Ovary (tissue), 9 donors: ENCODE results near the gene LRRC32. TPM values are rescaled to one million over a fixed set of nuclear protein-coding genes. Genes with fewer than 3 reads are reported as not detected.

ENCODE experiments used
- DNase-seq, 5 donors: peaks; one replicate each; pipeline ENCODE4 v3.0.0-alpha.2; 2019 to 2020
- H3K27ac ChIP-seq, 2 donors: fragments of 200-600 bp; one replicate each; pipeline versions ENCODE4 v1.5.1 to v1.8.0; 2019 to 2022
- H3K27me3 ChIP-seq: fragments of 200-600 bp; one replicate; pipeline ENCODE4 v1.8.0; 2022
- H3K36me3 ChIP-seq: fragments of 200-600 bp; sonication (generic); one replicate; pipeline ENCODE4 v1.5.1; 2019
- H3K4me1 ChIP-seq: one replicate; pipeline ENCODE4 v1.8.1; 2013; ENCODE audit warnings: mild to moderate bottlenecking, moderate library complexity; ENCODE audit not compliant: insufficient read depth
- H3K4me3 ChIP-seq: fragments of 200-600 bp; sonication (generic); one replicate; pipeline ENCODE4 v1.5.1; 2017
- H3K9me3 ChIP-seq, 2 donors: fragments of 200-600 bp in 1 of 2; sonication (generic) in 1 of 2; one replicate each; pipeline versions ENCODE4 v1.5.1 to v1.8.1; 2013 to 2019; ENCODE audit warnings: mild to moderate bottlenecking in 1 of 2, moderate library complexity in 1 of 2
- EP300 ChIP-seq: sonication (generic); formaldehyde crosslinking; IDR thresholded peaks from one replicate; pipeline ENCODE4 v1.6.1; 2017; ENCODE audit warnings: antibody characterized with exemption
- POLR2A ChIP-seq: fragments of 450-650 bp; IDR thresholded peaks from one replicate; pipeline ENCODE4 v1.6.1; 2017; ENCODE audit warnings: antibody characterized with exemption, mild to moderate bottlenecking, moderate library complexity
- WGBS, 3 donors: extraction: QIAGEN DNeasy Blood & Tissue Kit in 1 of 3; methylation state at CpG; one replicate each; pipeline versions ENCODE4 v1.1.5 to v1.1.7; 2013 to 2017; 5-methylcytosine and 5-hydroxymethylcytosine counted together
- intact Hi-C, 4 donors: fragments of 100-400 bp; cut with DNase I; formaldehyde crosslinking; loops; one replicate each; pipeline versions ENCODE4 v1.11.0 to v1.15.1; 2022 to 2023
- polyA plus RNA-seq, 2 donors: library from polyadenylated mRNA; stranded (reverse); fragments of 200-250 nt in 1 of 2; fragments of 350-450 nt in 1 of 2; fragmentation: Illumina TruSeq in 1 of 2; extraction: RNeasy Lipid Tissue Mini Kit (QIAGEN cat#74804) in 1 of 2; gene quantifications; one replicate each; pipeline ENCODE4 v1.2.3, GENCODE V29; 2013 to 2014
- total RNA-seq, 7 donors: library from RNA; depleted of rRNA in 2 of 7; stranded (reverse); fragments of >200 nt in 2 of 7; fragmentation: NEBNext Ultra II Directional in 3 of 7; extraction: Animal tissue kit (Norgen Biotek cat#: 25700) in 3 of 7; gene quantifications; one replicate each; pipeline versions ENCODE4 v1.1.0 to v1.2.4, GENCODE V29; 2016 to 2023
- TF ChIP-seq, protein P1 (sequence below), 3 donors: fragments of 450-650 bp in 2 of 3; fragments of 200-600 bp in 1 of 3; IDR thresholded peaks; one replicate each; pipeline versions ENCODE4 v1.5.1 to v1.8.0; 2016 to 2022; ENCODE audit warnings: antibody characterized with exemption in 3 of 3, mild to moderate bottlenecking in 1 of 3
- donor health status: DM: no; HTN: no; CAD: no; lungs with moderate emphysema.
- donor health status: DM: no; HTN: no; CAD: no.
- donor health status: Bipolar disorder and iron deficiency.
- donor health status: DM: yes; HTN: yes; CAD: no.
- donor health status: DM: no; HTN: no; CAD: no.
- donor health status: DM: yes; HTN: yes; CAD: no.

Gene LRRC32
- total and polyA plus RNA-seq, 9 donors: 3.2 to 47.1 (median 29.5) TPM

GRCh38 chr11:76635991-76636738 is 34.4 kb downstream of the LRRC32 start:
- TF ChIP-seq, protein P1, sequence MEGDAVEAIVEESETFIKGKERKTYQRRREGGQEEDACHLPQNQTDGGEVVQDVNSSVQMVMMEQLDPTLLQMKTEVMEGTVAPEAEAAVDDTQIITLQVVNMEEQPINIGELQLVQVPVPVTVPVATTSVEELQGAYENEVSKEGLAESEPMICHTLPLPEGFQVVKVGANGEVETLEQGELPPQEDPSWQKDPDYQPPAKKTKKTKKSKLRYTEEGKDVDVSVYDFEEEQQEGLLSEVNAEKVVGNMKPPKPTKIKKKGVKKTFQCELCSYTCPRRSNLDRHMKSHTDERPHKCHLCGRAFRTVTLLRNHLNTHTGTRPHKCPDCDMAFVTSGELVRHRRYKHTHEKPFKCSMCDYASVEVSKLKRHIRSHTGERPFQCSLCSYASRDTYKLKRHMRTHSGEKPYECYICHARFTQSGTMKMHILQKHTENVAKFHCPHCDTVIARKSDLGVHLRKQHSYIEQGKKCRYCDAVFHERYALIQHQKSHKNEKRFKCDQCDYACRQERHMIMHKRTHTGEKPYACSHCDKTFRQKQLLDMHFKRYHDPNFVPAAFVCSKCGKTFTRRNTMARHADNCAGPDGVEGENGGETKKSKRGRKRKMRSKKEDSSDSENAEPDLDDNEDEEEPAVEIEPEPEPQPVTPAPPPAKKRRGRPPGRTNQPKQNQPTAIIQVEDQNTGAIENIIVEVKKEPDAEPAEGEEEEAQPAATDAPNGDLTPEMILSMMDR (IDR thresholded peaks at IDR 0.05): no peak
- TF ChIP-seq POLR2A (no peak), EP300 (no peak)
- no peak overlapping the region for H3K27ac ChIP-seq

DNA sequence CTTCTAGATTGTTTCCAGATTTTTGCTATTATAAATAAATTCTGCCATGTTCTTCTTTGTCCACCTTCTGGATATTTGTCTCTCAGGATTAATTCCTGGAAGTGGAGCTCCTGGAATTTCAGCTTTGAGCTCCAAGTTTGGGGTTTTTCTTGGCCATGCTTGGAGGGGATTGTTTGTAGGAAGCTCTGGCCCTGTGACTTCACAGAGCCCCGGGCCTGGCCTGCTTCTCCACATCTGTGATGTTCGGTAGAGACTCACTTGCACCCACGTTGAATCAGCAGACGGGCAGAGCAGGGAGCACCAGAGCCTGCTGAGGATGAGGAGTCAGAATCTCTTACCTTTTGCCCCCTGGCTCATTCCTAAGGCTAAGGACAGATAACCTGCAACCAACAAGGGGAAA is 35.7 kb downstream of the LRRC32 start:
- no peaks in the 10 kb centered on the region for H3K27me3 ChIP-seq
- peak in 1 of 5 donors; percentile 2 for DNase-seq
- no peaks in the 10 kb centered on the region for H3K36me3 ChIP-seq
- H3K9me3 ChIP-seq: no peaks in the 10 kb centered on the region
- 49 to 57% (median 53%) methylated on average over 4 of the region's 4 CpGs for WGBS, 3 donors
- no peak overlapping the region for H3K27ac ChIP-seq
- peaks cover 12% of the 10 kb centered on the region for H3K4me1 ChIP-seq
- intact Hi-C loops: no loop called here
- TF ChIP-seq EP300 (no peak), POLR2A (no peak)
- TF ChIP-seq, protein P1 (IDR thresholded peaks at IDR 0.05): no peak
- no peak overlapping the region for H3K4me3 ChIP-seq

More at GRCh38 chr11:76635991-76636738, 34.4 kb downstream of the LRRC32 start:
- 78 to 88% (median 86%) methylated on average over 7 of the region's 7 CpGs for WGBS, 3 donors
- intact Hi-C loops: no loop called here
- DNase-seq: peak in 1 of 5 donors; percentile 5
- peaks cover 4% of the 10 kb centered on the region for H3K4me1 ChIP-seq
- no peaks in the 10 kb centered on the region for H3K9me3 ChIP-seq
- H3K36me3 ChIP-seq: no peaks in the 10 kb centered on the region
- no peaks in the 10 kb centered on the region for H3K27me3 ChIP-seq
- H3K4me3 ChIP-seq: no peak overlapping the region

DNA sequence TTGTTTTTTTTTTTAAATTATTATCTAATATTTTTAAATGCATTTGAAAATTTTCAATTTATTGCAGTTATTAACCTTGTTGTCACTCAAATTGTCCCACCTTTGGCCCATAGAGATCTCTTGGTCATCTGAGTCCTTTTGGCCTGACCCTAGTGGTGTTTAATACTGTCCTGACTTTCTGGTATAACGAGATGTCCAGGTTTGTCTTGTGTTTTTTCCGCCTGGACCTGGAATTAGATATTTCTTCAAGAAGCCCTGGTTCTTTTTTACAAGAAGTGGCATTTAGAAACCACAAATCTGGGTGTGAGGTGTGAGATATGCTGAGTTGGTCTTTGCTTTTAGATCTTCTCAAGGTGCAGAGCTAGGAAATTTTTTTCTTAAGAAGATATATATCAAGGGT is 38.1 kb downstream of the LRRC32 start:
- Histone ChIP-seq H3K27me3 (no peaks in the 10 kb centered on the region), H3K4me1 (peaks cover 18% of the 10 kb centered on the region), H3K27ac (no peak overlapping the region), H3K9me3 (no peaks in the 10 kb centered on the region), H3K4me3 (no peak overlapping the region), H3K36me3 (no peaks in the 10 kb centered on the region)
- intact Hi-C loops: no loop called here
- no peak for DNase-seq
- TF ChIP-seq EP300: no peak
- no peak for TF ChIP-seq POLR2A
- TF ChIP-seq, protein P1 (IDR thresholded peaks at IDR 0.05): no peak
- 88 to 96% (median 95%) methylated on average over 2 of the region's 2 CpGs for WGBS, 3 donors

DNA sequence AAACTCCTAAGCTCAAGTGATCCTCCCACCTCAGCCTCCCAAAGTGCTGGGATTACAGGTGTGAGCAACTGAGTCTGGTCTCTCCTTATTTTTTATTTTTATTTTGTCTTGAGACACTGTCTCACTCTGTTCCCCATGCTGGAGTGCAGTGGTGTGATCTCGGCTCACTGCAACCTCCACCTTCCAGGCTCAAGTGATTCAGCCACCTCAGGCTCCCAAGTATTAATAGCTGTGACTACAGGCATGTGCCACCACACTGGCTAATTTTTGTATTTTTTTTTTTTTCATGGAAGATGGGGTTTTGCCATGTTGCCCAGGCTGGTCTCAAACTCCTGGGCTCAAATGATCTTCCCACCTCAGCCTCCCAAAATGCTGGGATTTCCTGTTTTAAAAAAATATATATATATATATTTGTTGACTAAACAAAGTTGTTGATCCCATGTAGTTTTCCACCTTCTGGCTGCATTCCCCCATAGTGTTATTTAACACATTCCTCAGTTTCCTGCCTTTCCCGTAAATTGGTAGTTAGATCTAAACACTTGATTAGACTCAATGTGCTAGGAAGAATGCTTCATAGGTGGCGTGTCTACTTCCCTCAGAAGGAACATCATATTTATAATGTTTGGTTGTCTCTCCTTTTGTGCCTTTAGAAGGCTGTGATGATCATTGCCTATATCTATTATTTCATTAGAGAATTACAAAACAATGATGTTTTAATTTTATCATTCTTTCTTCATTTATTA is 38.8 kb downstream of the LRRC32 start:
- TF ChIP-seq, protein P1 (IDR thresholded peaks at IDR 0.05): no peak
- TF ChIP-seq POLR2A: no peak
- TF ChIP-seq EP300: no peak
- 91 to 94% (median 92%) methylated on average over 3 of the region's 3 CpGs for WGBS, 3 donors
- Histone ChIP-seq H3K4me1 (peaks cover 14% of the 10 kb centered on the region), H3K27me3 (no peaks in the 10 kb centered on the region), H3K36me3 (no peaks in the 10 kb centered on the region), H3K27ac (peak overlapping the region in 1 of 2 donors; percentile 68), H3K4me3 (no peak overlapping the region), H3K9me3 (no peaks in the 10 kb centered on the region)
- DNase-seq: peak in 1 of 5 donors; percentile 3
- intact Hi-C loops: no loop called here
